ENCODE data around the gene TTC1.

DNA sequence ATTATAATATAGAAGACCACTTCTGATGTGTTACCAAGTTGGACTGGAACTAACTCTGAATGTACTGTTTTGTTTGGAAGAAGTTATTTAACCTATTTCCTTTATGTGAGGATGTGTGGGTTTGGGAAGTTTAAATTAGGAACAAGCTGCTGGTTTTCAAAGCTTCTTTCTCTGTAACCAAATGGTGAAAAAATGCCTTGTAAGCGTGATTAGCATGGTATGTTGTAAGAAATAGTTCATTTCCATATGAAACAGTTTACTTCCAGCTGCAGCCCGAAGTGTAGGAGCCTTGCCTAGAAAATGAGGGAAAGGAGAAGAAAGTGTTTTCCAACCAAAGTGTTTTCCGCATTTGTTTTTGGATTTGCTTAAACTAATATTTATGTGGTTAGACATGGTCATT is 36.0 kb downstream of the TTC1 start:
- TF ChIP-seq ZBTB40 (IDR thresholded peaks at IDR 0.05) (no peak), ZBTB40 (CRISPR knock-in tag; IDR thresholded peaks at IDR 0.05) (no peak), MEF2D (tag; conservative IDR thresholded peaks at IDR 0.05; ENCODE audit: low read depth) (no peak), USF2 (CRISPR knock-in tag; IDR thresholded peaks at IDR 0.05) (no peak), ATF6 (CRISPR knock-in tag; IDR thresholded peaks at IDR 0.05) (no peak), FOXK1 (CRISPR knock-in tag; IDR thresholded peaks at IDR 0.05; ENCODE audit: borderline replicate concordance) (no peak)

Data from K562 (cell line).